Measurements from ENCODE around the gene SFTPB.
"Not testable (repeated sequence)": the region's sequence is repeated elsewhere in the genome, so short reads cannot be mapped to it uniquely, and the experiment has no call there.

Gene SFTPB

DNA sequence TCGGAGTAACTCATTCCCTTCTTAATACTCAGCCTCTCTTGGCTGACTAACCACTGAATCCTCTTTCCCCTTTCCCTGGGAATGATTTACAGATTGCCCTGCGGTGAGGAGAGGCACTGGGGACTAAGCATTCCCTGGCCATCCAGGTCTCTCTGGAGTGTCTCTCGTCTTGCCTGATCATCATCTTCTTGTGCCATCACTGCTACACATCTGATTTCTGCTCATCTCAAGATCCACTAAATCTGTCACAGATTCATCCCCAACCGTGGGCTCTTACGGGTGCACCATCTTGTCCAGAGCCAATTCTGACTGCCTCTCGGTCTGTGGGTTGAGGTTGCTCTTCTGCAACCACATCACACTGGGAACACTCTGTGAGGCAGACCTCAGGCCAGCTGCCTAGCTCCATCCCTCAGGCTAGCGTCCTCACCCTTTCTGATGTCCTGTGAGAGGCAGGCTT lies 12.0 kb downstream of the SFTPB start:
- no peak for DNase-seq (ENCODE audit: low spot score)

DNA sequence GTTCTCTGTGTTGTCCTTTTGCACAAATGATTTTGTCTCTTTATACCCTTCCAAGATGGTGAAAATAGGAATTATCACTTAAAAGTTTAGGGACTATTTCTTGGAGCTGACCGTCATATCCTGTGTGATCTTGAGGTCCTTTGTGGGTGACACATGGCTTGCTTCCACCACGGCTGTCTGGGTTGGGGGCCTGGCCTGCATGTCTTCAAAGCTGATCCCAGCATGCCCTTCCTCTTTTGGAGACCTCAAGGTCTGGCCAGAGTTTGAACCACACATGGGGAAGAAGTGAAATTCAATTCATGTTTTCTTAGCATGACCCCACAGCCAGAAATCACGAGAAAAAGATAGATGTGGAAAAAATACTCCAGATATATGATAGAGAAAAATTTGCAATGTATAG lies 14.0 kb downstream of the SFTPB start:
- DNase-seq (ENCODE audit: low spot score): no peak

DNA sequence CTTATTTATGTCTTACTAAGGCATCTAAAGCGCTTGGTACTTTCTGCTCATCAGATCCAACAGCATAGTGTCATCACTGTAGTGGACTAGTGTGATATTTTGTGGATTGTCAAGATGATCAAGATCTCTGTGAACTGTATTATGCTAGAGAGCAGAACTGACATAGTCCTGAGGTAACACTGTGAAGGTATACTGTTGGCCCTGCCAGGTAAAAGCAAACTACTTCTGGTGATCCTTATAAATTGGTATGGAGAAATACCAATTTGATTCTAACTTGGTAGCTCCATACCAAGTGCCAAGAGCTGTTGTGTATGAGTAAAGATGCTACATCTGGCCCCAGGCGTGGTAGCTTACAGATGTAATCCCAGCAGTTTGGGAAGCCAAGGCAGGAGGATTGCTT lies 15.9 kb downstream of the SFTPB start:
- DNase-seq (ENCODE audit: low spot score): no peak

DNA sequence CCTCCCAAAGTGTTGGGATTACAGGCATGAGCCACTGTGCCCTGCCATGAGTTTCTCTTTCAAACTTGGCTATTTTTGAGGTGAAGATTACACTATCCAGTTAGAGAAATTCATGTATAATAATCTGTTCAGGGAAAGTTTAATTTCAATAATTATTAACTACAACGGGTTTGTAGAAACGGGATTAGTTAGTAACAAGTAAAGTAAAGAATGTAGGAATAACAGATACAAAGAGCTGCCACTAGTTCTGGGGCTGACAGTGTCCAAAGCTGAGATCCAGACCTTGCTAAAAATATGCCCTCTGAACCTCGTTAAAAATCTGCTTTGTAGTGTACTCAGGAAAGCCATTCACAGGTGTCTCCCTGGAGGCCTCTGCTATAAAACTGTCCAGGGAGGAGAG lies 16.9 kb downstream of the SFTPB start:
- no peak for DNase-seq (ENCODE audit: low spot score)

DNA sequence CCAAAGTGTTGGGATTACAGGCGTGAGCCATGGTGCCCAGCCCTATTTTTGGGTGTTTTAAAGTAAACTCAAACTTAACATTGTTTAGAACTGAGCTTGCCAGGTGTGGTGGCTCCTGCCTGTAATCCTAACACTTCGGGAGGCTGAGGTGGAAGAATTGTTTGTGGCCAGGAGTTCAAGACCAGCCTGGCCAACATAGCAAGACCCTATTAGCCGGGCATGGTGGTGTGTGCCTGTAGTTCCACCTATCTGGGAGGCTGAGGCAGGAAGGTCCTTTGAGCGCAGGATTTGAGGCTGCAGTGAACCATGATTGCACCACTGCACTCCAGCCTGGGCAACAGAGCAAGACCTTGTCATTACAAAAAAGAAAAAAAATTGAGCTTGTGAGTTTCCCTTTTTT lies 17.5 kb downstream of the SFTPB start:
- DNase-seq (ENCODE audit: low spot score): no peak

DNA sequence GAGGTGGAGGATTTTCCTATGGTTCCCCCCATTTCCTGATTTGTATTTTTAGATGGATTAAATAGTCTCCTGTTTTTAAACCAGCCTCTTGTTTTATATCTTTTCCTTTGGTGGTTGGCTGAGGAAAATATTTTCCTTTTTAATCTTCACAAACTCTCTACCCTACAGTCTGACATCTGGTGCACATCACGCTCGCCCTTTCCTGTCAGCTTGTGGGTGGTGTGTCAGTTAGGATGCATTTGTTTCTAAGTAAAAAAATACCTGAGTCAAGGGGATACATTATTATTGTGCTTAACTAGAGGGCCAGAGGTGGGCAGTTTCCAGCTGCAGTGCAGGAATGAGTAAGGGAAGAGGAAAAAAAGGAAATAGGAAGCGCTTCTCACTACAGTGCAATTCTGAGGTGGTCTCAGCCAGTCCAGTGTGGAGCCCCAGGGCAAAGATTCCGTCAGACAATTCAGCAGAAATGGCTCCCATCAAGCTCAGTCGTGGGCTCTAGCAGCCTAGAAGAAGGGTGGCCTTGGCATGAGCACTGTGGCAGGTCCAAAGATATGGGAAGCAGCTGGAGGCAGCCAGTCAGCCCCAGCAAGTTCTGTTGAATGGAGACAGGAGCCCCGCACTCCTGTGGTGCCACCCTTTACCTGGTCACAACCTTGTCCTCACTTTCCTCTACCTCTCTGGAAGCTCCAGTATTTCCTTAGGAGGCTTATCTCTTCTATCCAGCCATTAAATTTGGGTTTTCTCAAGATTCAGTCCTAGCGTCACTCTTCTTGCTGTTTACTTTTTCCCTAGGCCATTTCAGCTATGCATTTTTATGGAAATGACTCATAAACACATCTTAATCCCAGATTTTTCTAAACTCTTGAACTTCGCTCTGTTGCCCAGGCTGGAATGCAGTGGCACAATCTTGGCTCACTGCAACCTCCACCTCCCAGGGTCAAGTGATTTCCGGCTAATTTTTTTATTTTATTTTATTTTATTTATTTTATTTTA lies 18.5 kb downstream of the SFTPB start:
- no peak for DNase-seq (ENCODE audit: low spot score)

DNA sequence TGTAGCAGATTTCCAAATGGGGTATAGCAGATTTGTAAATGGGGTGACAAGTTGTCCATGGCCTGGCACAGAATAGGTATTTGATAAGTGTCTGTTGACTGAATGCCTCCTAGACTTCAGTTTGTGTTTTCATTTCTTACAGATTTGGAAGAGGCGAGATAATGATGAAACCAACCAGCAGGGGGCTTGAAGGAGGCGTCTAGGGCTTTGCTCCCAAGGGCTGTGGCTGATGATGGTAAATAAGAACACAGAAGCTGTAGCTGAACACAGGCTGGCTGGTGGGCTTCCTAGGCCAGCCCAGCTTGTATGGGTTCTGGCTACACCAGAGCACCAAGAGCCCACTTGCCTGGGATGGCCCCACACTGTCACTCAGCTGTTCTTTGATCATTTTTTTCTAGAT lies 19.4 kb downstream of the SFTPB start:
- no peak for DNase-seq (ENCODE audit: low spot score)

DNA sequence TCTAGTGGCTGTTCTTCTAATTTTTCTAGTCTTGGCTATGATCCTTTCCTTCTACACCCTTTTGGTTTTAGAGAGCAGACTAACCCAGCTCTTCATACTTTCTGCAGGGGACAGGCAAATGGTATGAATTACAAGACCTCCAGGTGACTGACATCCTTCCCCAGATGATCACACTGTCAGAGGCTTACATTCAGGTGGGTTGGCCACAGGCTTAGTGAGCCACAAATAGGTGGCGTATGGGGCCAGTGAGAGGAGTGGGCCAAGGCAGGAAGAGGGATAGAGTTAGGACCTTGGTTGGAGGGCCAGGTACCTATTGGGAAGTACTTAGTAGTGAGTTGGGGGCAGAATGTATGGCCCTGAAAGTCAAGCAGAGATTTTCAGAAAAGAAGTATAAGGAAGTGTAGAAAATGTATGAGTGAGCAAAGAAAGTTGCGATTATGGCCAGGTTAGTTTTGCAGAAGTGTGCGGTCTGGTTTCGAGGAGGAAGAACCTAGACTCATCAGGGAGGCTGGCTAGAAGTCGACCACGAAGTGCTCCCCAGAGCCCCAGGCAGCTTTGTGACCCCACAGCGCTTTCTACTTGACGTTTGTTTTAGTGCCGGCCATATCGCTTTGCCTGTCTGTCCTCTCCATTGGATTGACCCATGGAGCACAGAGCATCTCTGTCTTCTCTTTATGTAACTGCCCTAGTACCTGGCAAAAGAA lies 20.0 kb downstream of the SFTPB start:
- DNase-seq (ENCODE audit: low spot score): no peak

DNA sequence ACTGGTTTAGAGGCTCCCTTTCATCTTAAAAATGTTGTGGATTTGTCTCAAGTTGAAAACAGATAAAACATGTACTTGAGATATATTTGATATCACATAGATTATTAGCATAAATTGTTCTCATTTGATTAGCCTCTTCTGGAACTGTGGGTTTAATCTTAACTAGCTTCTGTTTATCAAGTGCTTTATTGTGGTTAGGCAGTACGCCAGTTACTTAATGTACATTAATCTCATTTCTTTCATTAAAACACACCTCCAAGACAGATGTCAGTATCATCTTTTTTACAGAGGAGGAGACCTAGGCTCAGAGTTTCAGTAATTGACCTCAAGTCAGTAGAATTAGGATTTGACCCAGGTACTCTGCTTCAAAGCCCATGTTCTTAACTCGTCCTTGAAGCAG lies 21.8 kb downstream of the SFTPB start:
- no peak for DNase-seq (ENCODE audit: low spot score)

DNA sequence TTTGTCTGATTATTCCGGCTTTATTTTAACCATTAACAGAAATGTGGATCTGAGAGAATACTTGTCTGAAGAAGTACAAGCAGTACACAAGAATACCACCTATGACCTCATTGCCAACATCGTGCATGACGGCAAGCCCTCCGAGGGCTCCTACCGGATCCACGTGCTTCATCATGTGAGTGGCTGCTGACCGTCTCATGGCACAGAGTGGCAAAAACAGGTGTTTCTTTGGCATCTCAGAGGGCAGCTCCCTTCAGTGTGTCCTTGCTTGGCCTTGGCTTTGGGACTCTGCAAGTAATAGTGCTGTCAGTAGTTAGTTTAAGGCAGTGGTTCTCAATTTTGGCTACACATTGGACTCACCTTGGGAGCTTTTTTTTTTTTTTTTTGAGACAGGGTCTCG lies 23.1 kb downstream of the SFTPB start:
- DNase-seq (ENCODE audit: low spot score): no peak

DNA sequence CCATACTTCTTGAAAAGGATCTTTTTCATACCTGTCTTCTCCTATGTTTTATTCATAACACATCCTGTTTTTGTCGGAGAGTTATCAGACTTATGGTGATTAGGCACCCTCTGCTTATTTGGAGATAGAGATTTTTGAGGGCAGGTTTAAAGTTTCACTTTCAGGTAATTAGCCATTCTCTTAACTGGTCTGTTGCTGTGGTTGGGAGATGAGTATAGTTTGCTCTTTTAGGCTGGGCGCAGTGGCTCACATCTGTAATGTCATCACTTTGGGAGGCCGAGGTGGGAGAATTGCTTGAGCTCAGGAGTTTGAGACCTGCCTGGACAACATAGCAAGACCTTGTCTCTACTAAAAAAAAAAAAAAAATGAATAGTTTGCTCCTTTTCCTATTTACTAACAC lies 25.3 kb downstream of the SFTPB start:
- DNase-seq (ENCODE audit: low spot score): no peak

DNA sequence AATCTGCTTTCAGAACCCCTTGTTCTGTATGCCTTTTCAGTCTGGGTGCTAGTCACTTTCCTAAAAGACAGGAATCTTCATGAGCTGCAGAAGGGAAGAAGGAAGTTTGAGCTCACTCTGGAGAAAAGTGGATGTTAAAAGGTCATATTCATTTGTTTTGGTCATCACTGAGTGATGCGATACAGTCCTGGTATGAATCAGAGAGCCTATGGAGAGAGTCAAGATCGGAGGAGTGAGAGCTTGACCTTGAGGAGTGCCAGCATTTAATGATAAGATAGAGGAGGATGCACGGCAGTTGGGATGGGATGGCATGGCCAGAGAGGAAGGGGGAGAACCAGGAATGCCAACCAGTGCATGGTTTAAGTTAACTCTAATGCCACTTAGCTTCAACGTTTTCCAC lies 32.4 kb downstream of the SFTPB start:
- DNase-seq (ENCODE audit: low spot score): no peak

DNA sequence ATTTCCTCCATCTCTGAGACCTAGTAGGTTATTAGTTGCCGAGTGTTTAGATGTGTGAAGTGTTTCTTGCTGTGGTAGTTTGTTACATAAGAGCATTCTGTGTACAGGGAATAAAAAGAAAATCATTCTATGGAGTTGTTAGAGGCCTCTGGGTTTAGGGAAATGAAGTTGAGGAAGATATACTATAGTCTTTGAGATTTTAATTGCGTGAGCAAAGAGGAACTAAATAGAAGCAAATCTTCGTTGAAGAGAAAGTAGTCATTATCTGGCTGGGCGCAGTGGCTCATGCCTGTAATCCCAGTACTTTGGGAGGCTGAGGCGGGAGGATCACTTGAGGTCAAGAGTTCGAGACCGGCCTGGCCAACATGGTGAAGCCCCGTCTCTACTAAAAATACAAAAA lies 33.0 kb downstream of the SFTPB start:
- no peak for DNase-seq (ENCODE audit: low spot score)

DNA sequence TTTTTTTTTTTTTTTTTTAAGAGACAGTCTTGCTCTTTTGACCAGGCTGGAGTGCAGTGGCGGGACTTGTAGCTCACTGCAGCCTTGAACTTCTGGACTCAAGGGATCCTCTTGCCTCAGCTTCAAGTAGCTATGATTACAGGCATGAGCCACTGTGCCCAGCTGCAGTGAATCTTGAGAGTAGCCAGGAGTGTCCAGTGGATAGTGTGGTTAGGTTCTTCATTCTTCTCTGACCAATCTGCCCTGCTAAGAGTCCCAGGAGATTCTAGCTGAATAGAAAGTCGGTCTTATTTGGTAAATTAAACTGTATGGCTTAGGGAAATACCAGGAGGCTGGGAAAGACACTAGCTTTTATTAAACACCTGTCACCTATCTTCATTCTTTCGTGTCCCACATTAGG lies 36.7 kb downstream of the SFTPB start:
- DNase-seq (ENCODE audit: low spot score): no peak

DNA sequence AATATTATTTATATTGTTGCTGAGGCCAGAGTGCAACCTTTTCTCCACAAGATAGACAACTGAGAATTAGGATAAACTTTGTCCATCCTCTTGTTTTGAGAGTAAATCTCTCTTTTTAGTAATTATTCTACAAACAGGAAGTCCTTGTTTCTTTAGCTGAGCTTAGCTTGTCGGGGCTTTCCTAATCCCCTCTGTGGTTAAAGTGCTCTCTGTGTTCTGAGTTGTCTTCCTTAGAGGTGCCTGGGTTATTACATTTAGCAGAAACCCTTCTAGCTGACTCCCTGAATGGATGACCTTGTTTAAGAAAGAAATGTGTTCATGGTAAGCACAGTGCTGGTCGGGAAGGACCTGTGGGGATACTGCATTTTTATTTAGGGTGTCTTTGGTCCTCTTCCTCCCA lies 39.3 kb downstream of the SFTPB start:
- no peak for DNase-seq (ENCODE audit: low spot score)

DNA sequence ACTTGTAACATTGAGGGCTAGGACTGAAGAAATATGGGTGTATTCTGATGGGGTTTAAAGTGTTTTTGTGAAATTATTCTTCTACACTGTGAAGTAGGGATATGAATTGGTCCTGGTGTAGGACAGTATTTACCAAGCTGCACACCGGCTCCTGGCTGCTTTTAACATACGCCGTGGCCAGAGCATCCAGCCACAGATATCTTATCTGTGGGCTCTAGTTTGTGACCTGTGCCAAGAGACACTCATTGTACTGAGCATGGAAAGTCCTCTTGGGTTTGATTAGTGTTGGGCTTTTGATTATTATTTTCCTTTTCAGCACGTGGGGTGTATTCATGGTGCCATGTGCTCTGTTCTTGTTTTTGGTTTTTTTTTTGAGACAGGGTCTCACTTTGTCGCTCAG lies 44.0 kb downstream of the SFTPB start:
- DNase-seq (ENCODE audit: low spot score): no peak

DNA sequence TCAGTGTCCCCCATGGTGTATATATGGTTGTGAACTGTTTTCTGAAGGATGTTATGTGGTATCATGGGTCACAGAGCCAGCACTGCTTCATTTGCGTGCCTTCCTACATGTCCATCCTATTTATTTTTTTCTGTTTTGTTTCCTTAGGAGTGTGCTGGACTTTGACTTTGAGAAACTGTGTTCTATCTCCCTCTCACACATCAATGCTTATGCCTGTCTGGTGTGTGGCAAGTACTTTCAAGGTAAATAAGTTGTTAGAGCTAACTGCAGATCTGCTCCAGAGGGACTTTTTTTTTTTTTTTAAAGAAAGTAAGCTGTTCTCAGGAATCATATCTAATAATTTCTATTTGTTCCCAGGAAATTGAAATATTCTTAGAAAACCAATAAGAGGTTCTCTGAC lies 46.7 kb downstream of the SFTPB start:
- no peak for DNase-seq (ENCODE audit: low spot score)

DNA sequence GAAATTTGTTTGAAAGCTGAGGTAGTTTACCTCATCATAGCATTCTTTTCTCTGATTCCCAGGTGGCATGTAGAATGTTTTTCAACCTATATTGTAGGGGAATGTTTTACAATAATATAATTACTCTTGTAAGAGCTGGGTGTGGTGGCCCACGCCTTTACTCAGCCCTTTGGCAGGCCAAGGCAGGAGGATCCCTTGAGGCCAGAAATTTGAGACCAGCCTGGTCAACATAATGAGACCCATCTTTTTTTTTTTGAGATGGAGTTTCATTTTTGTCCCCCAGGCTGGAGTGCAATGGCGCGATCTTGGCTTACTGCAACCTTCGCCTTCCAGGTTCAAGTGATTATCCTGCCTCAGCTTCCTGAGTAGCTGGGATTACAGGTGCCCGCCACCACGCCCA lies 48.4 kb downstream of the SFTPB start:
- no peak for DNase-seq (ENCODE audit: low spot score)

DNA sequence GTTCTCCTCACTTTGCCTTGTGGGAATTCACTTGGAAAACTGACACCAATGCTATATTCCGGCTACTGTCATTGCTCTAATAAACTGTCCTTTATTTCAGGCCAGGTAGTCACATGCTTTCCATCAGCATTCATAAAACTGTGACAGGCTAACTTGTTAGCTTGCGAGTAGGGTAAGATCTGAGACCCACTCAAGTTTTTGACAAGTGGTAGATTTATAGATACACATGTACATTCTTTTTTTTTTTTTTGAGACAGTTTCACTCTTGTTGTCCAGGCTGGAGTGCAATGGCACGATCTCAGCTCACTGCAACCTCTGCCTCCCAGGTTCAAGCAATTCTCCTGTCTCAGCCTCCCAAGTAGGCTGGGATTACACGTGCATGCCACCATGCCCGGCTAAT lies 50.3 kb downstream of the SFTPB start:
- DNase-seq (ENCODE audit: low spot score): not testable (repeated sequence)

DNA sequence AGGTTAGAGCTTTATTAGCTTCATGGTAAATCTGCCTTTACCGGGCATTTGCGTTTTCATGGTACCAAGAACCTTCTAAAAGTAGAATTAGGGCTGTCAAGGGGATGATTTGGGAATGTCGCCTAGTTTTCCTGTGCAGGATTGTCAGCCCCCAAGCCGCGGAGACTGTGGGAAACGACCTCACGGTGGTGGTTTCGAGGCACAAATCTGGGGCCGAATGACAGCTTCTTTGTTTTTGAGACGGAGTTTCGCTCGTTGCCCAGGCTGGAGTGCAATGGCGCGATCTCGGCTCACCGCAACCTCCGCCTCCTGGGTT lies 52.6 kb downstream of the SFTPB start:
- no peak for DNase-seq (ENCODE audit: low spot score)

DNA sequence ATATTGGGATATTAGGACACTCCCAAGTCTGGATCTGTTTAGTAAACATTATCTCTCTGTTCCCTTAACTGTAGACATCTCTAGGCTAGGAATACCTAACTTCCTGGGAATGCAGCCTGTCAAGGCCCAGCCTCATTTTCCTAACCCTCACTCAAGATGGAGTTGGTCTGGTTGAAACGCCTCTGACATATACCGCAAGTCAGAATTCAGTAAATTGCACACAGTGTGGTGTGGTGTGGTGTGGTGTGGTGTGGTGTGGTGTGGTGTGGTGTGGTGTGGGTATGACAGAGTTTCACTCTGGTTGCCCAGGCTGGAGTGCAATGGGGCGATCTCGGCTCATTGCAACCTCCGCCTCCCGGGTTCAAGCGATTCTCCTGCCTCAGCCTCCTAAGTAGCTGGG lies 53.2 kb downstream of the SFTPB start:
- not testable (repeated sequence) for DNase-seq (ENCODE audit: low spot score)

DNA sequence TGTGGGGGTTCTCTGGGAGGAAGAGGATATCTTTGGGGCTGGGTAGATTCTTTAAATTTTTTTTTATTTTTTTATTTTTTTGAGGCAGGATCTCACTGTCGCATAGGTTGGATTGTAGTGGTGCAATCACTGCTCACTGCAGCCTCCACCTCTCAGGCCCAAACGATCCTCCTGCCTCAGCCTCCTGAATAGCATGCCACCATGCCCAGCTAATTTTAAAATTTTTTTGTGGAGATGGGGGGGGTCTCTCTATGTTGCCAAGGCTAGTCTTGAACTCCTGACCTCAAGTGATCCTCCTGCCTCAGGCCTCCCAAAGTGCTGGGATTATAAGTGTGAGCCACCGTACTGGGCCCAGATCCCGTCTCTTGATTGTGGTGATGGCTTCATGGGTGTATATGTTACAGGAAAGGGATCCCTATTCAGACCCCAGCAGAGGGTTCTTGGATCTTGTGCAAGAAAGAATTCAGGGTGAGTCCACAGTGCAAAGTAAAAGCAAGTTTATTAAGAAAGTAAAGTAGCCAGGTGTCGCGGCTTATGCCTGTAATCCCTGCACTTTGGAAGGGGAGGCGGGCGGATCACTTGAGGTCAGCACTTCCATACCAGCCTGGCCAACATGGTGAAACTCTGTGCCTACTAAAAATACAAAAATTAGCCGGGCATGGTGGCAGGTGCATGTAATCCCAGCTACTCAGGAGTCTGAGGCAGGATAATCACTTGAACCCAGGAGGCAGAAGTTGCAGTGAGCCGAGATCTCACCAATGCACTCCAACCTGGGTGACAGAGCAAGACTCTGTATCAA lies 54.1 kb downstream of the SFTPB start:
- no peak for DNase-seq (ENCODE audit: low spot score)
